ENCODE data around the gene ZNF668. TPM values are rescaled to one million over a fixed set of nuclear protein-coding genes. Genes with fewer than 3 reads are reported as not detected.

Gene ZNF668
- total RNA-seq, 2 experiments from 2014 or later: 9.5 to 10.1 TPM

- Mint-ChIP-seq H3K27me3 (ENCODE audit: low read depth) (no peaks in the 10 kb centered on the region), H3K27ac (no peak overlapping the region), H3K4me3 (no peak overlapping the region), H3K9me3 (no peaks in the 10 kb centered on the region), H3K36me3 (ENCODE audit: low read depth) (peaks cover 10% of the 10 kb centered on the region), H3K4me1 (ENCODE audit: low read depth) (peaks cover 10% of the 10 kb centered on the region)
- CTCF ChIA-PET: interaction anchor here (0.6 kb wide), 1 partner anchor 171 kb away, joined by 3 read pairs; no protein-coding TSS in a partner anchor
- intact Hi-C loops (cut with micrococcal nuclease): no loop called here
- no peak for DNase-seq
These were observed 9.9 kb upstream of the ZNF668 start for GRCh38 chr16:31083981-31084380.

GRCh38 chr16:31083556-31083955, 9.5 kb upstream of the ZNF668 start:
- CTCF ChIA-PET: no interaction called here
- no peaks in the 10 kb centered on the region for H3K27me3 Mint-ChIP-seq (ENCODE audit: low read depth)
- peaks cover 10% of the 10 kb centered on the region for H3K4me1 Mint-ChIP-seq (ENCODE audit: low read depth)

GRCh38 chr16:31083081-31083480, 9.0 kb upstream of the ZNF668 start:
- CTCF ChIA-PET: interaction anchor here (0.7 kb wide), 1 partner anchor 270 kb away, joined by 3 read pairs; no protein-coding TSS in a partner anchor
- H3K4me3 Mint-ChIP-seq: no peak overlapping the region
- peaks cover 13% of the 10 kb centered on the region for H3K4me1 Mint-ChIP-seq (ENCODE audit: low read depth)
- H3K36me3 Mint-ChIP-seq (ENCODE audit: low read depth): peaks cover 17% of the 10 kb centered on the region
- H3K9me3 Mint-ChIP-seq: no peaks in the 10 kb centered on the region
- intact Hi-C loops (cut with micrococcal nuclease): no loop called here
- H3K27me3 Mint-ChIP-seq (ENCODE audit: low read depth): no peaks in the 10 kb centered on the region
- DNase-seq: no peak
- H3K27ac Mint-ChIP-seq: no peak overlapping the region

More at GRCh38 chr16:31083556-31083955, 9.5 kb upstream of the ZNF668 start:
- DNase-seq: no peak
- H3K4me3 Mint-ChIP-seq: no peak overlapping the region
- H3K36me3 Mint-ChIP-seq (ENCODE audit: low read depth): peaks cover 13% of the 10 kb centered on the region
- H3K9me3 Mint-ChIP-seq: no peaks in the 10 kb centered on the region
- H3K27ac Mint-ChIP-seq: no peak overlapping the region
- intact Hi-C loops (cut with micrococcal nuclease): no loop called here

- no peak overlapping the region for H3K4me3 Mint-ChIP-seq
- H3K27me3 Mint-ChIP-seq (ENCODE audit: low read depth): no peaks in the 10 kb centered on the region
- peaks cover 14% of the 10 kb centered on the region for H3K4me1 Mint-ChIP-seq (ENCODE audit: low read depth)
- H3K27ac Mint-ChIP-seq: peak overlapping the region; percentile 30
- DNase-seq: no peak
- no peaks in the 10 kb centered on the region for H3K9me3 Mint-ChIP-seq
- intact Hi-C loops (cut with micrococcal nuclease): no loop called here
- CTCF ChIA-PET: interaction anchor here (0.7 kb wide), 1 partner anchor 270 kb away, joined by 3 read pairs; no protein-coding TSS in a partner anchor
- peaks cover 22% of the 10 kb centered on the region for H3K36me3 Mint-ChIP-seq (ENCODE audit: low read depth)
These were observed 8.5 kb upstream of the ZNF668 start for GRCh38 chr16:31082368-31083045.

- peaks cover 22% of the 10 kb centered on the region for H3K36me3 Mint-ChIP-seq (ENCODE audit: low read depth)
- H3K4me3 Mint-ChIP-seq: no peak overlapping the region
- no peak for DNase-seq
- H3K27ac Mint-ChIP-seq: peak overlapping the region; percentile 30
- no peaks in the 10 kb centered on the region for H3K9me3 Mint-ChIP-seq
- intact Hi-C loops (cut with micrococcal nuclease): no loop called here
- CTCF ChIA-PET: no interaction called here
- peaks cover 14% of the 10 kb centered on the region for H3K4me1 Mint-ChIP-seq (ENCODE audit: low read depth)
- no peaks in the 10 kb centered on the region for H3K27me3 Mint-ChIP-seq (ENCODE audit: low read depth)
These were observed 7.7 kb upstream of the ZNF668 start for GRCh38 chr16:31081428-31082351.

GRCh38 chr16:31080756-31081419, 6.8 kb upstream of the ZNF668 start:
- DNase-seq: no peak
- intact Hi-C loops (cut with micrococcal nuclease): no loop called here
- CTCF ChIA-PET: interaction anchor here (0.7 kb wide), 1 partner anchor 12 kb away, joined by 4 read pairs; no protein-coding TSS in a partner anchor
- no peak overlapping the region for H3K4me3 Mint-ChIP-seq
- peaks cover 17% of the 10 kb centered on the region for H3K4me1 Mint-ChIP-seq (ENCODE audit: low read depth)
- no peaks in the 10 kb centered on the region for H3K9me3 Mint-ChIP-seq
- peaks cover 22% of the 10 kb centered on the region for H3K36me3 Mint-ChIP-seq (ENCODE audit: low read depth)
- H3K27me3 Mint-ChIP-seq (ENCODE audit: low read depth): no peaks in the 10 kb centered on the region
- peak overlapping the region; percentile 24 for H3K27ac Mint-ChIP-seq

- Mint-ChIP-seq H3K9me3 (no peaks in the 10 kb centered on the region), H3K27me3 (ENCODE audit: low read depth) (no peaks in the 10 kb centered on the region), H3K4me3 (no peak overlapping the region), H3K27ac (no peak overlapping the region), H3K4me1 (ENCODE audit: low read depth) (peaks cover 22% of the 10 kb centered on the region), H3K36me3 (ENCODE audit: low read depth) (peaks cover 23% of the 10 kb centered on the region)
- intact Hi-C loops (cut with micrococcal nuclease): no loop called here
- no peak for DNase-seq
- CTCF ChIA-PET: interaction anchor here (0.7 kb wide), 1 partner anchor 12 kb away, joined by 4 read pairs; no protein-coding TSS in a partner anchor
These were observed 6.1 kb upstream of the ZNF668 start for GRCh38 chr16:31080035-31080629.

GRCh38 chr16:31079342-31079944, 5.4 kb upstream of the ZNF668 start:
- no peak for DNase-seq
- CTCF ChIA-PET: no interaction called here
- peaks cover 29% of the 10 kb centered on the region for H3K36me3 Mint-ChIP-seq (ENCODE audit: low read depth)

GRCh38 chr16:31078597-31079341, 4.7 kb upstream of the ZNF668 start:
- CTCF ChIA-PET: interaction anchor here (0.8 kb wide), 1 partner anchor 14 kb away, joined by 3 read pairs; no protein-coding TSS in a partner anchor
- Mint-ChIP-seq H3K27ac (no peak overlapping the region), H3K36me3 (ENCODE audit: low read depth) (peaks cover 29% of the 10 kb centered on the region)

More at GRCh38 chr16:31079342-31079944, 5.4 kb upstream of the ZNF668 start:
- Mint-ChIP-seq H3K9me3 (no peaks in the 10 kb centered on the region), H3K27me3 (ENCODE audit: low read depth) (no peaks in the 10 kb centered on the region), H3K4me3 (no peak overlapping the region), H3K27ac (no peak overlapping the region), H3K4me1 (ENCODE audit: low read depth) (peaks cover 29% of the 10 kb centered on the region)
- intact Hi-C loops (cut with micrococcal nuclease): loop anchor here (10.0 kb wide), 1 partner anchor 625 kb away; no protein-coding TSS in a partner anchor

GRCh38 chr16:31077592-31078396, 3.8 kb upstream of the ZNF668 start:
- CTCF ChIA-PET: interaction anchor here (0.8 kb wide), 1 partner anchor 15 kb away, joined by 3 read pairs; no protein-coding TSS in a partner anchor
- Mint-ChIP-seq H3K4me1 (ENCODE audit: low read depth) (peaks cover 29% of the 10 kb centered on the region), H3K4me3 (no peak overlapping the region), H3K27me3 (ENCODE audit: low read depth) (no peaks in the 10 kb centered on the region), H3K9me3 (no peaks in the 10 kb centered on the region), H3K36me3 (ENCODE audit: low read depth) (peaks cover 29% of the 10 kb centered on the region), H3K27ac (no peak overlapping the region)
- intact Hi-C loops (cut with micrococcal nuclease): loop anchor here (10.0 kb wide), 1 partner anchor 627 kb away; no protein-coding TSS in a partner anchor
- DNase-seq: no peak

More at GRCh38 chr16:31078597-31079341, 4.7 kb upstream of the ZNF668 start:
- no peak for DNase-seq
- intact Hi-C loops (cut with micrococcal nuclease): loop anchor here (10.0 kb wide), 1 partner anchor 626 kb away; no protein-coding TSS in a partner anchor
- no peaks in the 10 kb centered on the region for H3K27me3 Mint-ChIP-seq (ENCODE audit: low read depth)
- H3K4me3 Mint-ChIP-seq: no peak overlapping the region
- peaks cover 29% of the 10 kb centered on the region for H3K4me1 Mint-ChIP-seq (ENCODE audit: low read depth)
- no peaks in the 10 kb centered on the region for H3K9me3 Mint-ChIP-seq

Data from activated naive CD4-positive, alpha-beta T cell treated with anti-CD3 and anti-CD28 coated beads for 36 hours (primary cell).